Activated T-cell treated with anti-CD3 and anti-CD28 coated beads for 1 hour (primary cell): ENCODE results near the gene PHPT1.
A peak's percentile ranks its signal among the peaks of the same experiment; 100 is the strongest.
"Not testable (repeated sequence)": the region's sequence is repeated elsewhere in the genome, so short reads cannot be mapped to it uniquely, and the experiment has no call there.

Experiments
- DNase-seq: peaks from one replicate; pipeline ENCODE4 v3.0.0-alpha.2; 2020; ENCODE audit warnings: low read depth

Gene PHPT1

DNA sequence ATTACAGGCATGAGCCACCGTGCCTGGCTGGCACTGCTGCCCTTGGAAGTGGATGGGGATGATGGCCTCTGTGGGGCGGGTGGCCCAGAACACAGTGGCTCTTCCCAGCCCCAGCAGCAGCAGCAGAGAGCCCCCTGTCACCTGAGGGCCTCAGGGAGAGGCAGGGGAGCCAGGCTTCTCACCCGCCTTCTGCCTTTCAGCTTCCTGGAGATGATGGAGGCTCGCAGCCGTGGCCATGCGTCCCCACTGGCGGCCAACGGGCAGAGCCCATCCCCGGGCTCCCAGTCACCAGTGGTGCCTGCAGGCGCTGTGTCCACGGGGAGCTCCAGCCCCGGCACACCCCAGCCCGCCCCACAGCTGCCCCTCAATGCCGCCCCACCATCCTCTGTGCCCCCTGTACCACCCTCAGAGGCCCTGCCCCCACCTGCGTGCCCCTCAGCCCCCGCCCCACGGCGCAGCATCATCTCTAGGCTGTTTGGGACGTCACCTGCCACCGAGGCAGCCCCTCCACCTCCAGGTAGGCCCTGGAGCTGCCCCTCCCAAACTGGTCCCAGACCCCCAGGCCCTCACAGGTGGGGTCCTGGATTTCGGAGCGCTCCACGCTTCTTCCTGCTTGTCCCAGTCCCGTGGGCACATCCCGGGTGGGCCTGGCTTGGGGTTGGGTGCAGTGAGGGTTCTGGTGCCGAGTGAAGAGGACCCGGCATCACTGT is 11.9 kb upstream of the PHPT1 start:
- DNase-seq, result no peak

- DNase-seq, result not testable (repeated sequence)
These were observed 11.3 kb upstream of the PHPT1 start for GRCh38 chr9:136837856-136838277.

DNA sequence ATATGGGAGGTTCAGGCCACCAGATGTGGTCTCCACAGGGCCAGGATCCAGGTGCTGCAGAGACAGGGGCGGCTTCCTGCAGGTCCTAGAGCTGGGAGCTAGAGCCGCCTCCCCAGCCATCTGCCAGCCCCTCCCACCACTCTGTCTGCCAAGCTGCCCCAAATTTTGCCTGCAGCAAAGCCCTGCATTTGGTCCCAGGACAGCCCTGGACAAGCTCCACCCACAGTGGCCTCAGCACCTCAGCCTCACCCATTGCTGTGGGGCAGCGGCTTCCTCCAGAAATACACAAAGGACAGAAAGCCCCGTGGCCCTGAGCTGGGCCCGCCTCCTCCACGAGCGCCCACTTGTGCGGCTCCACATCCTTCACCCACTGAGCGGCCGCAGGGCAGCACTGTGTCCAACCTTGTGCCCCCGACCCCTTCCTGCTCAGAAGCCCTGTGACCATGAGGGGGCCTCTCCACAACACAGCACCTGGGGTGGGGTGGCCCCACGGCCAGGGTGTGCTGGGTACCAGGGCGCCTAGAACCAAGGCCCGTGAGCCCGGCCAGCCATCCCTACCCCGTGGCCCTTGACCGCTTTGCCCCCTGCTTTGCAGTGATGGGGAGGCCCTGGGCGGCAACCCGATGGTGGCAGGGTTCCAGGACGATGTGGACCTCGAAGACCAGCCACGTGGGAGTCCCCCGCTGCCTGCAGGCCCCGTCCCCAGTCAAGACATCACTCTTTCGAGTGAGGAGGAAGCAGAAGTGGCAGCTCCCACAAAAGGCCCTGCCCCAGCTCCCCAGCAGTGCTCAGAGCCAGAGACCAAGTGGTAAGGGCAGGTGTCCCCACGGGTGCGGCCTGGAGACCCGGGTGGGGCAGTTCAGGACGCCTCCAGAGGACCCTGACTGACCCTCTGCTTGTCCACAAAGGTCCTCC is 10.6 kb upstream of the PHPT1 start:
- no peak for DNase-seq

DNA sequence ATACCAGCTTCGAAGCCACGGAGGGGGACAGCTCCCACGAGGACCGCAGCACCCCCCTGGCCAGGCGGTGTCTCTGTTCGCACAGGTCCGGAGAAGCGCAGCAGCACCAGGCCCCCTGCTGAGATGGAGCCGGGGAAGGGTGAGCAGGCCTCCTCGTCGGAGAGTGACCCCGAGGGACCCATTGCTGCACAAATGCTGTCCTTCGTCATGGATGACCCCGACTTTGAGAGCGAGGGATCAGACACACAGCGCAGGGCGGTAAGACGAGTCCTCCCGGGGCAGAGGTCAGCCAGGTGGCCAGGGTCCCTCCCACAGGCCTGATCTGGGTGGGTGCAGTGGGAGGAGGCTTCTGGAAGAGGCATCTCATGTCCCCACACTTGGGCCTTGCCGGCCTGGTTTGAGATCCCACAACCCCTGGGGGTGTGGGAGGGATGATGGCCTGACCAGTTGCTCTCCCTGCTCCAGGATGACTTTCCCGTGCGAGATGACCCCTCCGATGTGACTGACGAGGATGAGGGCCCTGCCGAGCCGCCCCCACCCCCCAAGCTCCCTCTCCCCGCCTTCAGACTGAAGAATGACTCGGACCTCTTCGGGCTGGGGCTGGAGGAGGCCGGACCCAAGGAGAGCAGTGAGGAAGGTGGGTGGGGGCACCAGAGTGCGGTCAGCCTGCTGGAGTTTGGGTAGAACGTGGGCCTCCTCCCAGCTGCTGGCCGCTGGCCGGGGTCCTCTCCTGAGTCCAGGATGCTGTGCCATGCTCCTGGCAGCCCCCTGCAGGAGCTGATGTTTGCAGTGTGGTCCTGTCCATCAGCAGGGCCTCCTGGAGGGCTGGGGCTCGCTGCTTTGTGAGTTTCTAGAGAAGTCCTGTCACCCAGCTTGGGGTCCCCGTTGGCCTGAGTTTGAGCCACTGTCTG is 9.7 kb upstream of the PHPT1 start:
- no peak for DNase-seq

- DNase-seq, result no peak
These were observed 8.9 kb upstream of the PHPT1 start for GRCh38 chr9:136840140-136840876.

- no peak for DNase-seq
These were observed 8.1 kb upstream of the PHPT1 start for GRCh38 chr9:136840877-136841645.

GRCh38 chr9:136841646-136842379 is 7.4 kb upstream of the PHPT1 start:
- not testable (repeated sequence) for DNase-seq

DNA sequence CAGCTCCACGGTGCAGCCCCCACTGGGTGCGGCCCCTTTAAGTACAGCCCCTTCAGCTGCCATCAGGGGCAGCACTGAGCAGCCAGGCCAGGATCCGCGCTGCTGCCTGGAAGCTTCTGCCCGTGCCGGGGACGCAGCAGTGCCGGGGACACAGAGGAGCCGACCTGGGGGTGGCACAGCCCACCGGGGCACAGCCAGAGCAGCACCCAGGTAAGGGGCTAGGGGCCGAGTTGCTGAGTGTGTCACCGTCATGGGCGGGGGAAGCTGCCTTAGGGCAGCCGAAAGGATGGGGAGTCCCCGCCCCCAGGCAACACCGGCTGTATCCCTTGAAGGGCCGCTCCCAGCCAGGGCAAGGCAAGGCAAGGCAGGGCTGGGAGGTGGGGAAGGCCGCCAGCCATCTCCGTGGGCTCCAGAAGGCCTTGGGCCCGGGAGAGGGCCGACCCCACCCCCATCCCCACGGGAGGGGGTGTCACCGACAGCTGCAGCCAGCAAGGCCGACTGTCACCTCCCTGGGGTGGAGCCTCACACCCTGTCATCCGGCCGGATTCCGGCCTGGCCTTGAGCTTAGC is 6.7 kb upstream of the PHPT1 start, which contains the start of gene AJM1:
Gene AJM1, plus strand, starts transcription at position 99 of the 569 bp plus-strand sequence. CDS start 1,937 bp downstream, outside the sequence.
- peak; percentile 68 for DNase-seq

DNA sequence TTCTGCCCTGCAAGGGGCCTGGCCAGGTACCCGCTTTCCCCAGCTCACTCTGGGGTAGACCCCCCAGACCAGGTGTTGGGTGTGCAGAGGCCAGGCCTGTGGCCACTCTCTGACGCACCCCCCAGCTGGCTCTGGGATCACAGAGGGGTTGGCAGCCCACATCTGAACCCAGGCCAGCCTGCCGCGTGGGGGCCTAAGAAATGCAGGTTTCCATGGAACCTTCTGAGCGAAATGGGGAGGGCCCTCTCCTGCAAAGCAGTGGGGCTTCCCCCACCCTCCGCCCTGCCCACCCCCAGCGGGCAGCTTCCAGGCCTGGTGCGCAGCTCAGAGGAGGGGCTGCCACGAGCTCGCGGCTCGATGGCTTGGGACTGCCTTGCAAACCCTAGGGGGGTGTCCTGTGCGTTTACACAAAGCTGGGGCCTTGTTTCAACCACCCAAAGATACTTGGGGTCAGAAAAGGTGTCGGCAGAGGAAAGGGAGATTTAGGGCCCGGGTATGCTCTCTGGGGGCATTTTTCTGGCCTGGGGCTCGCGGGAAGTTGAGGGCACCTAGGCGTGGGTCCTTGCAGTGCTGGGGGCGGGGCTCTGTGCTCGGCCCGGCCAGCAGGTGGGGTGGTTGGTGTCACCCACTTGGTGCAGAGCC is 5.9 kb upstream of the PHPT1 start:
- DNase-seq, result not testable (repeated sequence)

GRCh38 chr9:136843801-136844740 is 5.1 kb upstream of the PHPT1 start:
- peak; percentile 50 for DNase-seq

GRCh38 chr9:136844761-136845464 is 4.3 kb upstream of the PHPT1 start:
- DNase-seq, result no peak

GRCh38 chr9:136845465-136846260 is 3.5 kb upstream of the PHPT1 start:
- no peak for DNase-seq

- no peak for DNase-seq
These were observed 2.7 kb upstream of the PHPT1 start for GRCh38 chr9:136846376-136847087.

- DNase-seq, result no peak
These were observed 2.0 kb upstream of the PHPT1 start for GRCh38 chr9:136847088-136847825.
